ENCODE data around the gene PLVAP.

PLVAP gene

GRCh38 chr19:17307876-17308377 is 69.2 kb downstream of the PLVAP start:
- no peak for TF ChIP-seq CTCF (IDR thresholded peaks at IDR 0.05; ENCODE audit: low read depth, low read length)
- DNase-seq (ENCODE audit: extremely low read depth, low read depth) = no peak

- no peak for DNase-seq (ENCODE audit: extremely low read depth, low read depth)
These were observed 70.8 kb downstream of the PLVAP start for GRCh38 chr19:17306285-17306714.

GRCh38 chr19:17305517-17306284 is 71.4 kb downstream of the PLVAP start, which contains the start of gene MRPL34:
TSS of gene MRPL34 (plus strand) at chr19:17305872. CDS start at chr19:17305893, 21 bp downstream.
- peak; percentile 79 for TF ChIP-seq CTCF (IDR thresholded peaks at IDR 0.05; ENCODE audit: low read depth, low read length)
- DNase-seq (ENCODE audit: extremely low read depth, low read depth) = peak; percentile 98

More at GRCh38 chr19:17306285-17306714, 70.8 kb downstream of the PLVAP start:
- TF ChIP-seq CTCF (IDR thresholded peaks at IDR 0.05; ENCODE audit: low read depth, low read length) = no peak

GRCh38 chr19:17305216-17305516 is 72.0 kb downstream of the PLVAP start:
- no peak for DNase-seq (ENCODE audit: extremely low read depth, low read depth)
- TF ChIP-seq CTCF (IDR thresholded peaks at IDR 0.05; ENCODE audit: low read depth, low read length) = no peak

GRCh38 chr19:17304386-17305215 is 72.5 kb downstream of the PLVAP start:
- no peak for DNase-seq (ENCODE audit: extremely low read depth, low read depth)

GRCh38 chr19:17303940-17304267 is 73.2 kb downstream of the PLVAP start:
- no peak for TF ChIP-seq CTCF (IDR thresholded peaks at IDR 0.05; ENCODE audit: low read depth, low read length)
- no peak for DNase-seq (ENCODE audit: extremely low read depth, low read depth)

More at GRCh38 chr19:17304386-17305215, 72.5 kb downstream of the PLVAP start:
- no peak for TF ChIP-seq CTCF (IDR thresholded peaks at IDR 0.05; ENCODE audit: low read depth, low read length)

Data from AG09319 (cell line).